ENCODE results near the gene RAB40B. TPM values are rescaled to one million over a fixed set of nuclear protein-coding genes. Genes with fewer than 3 reads are reported as not detected.

The RAB40B gene
- total RNA-seq, 1 donor from 2014 or later, result 29.2 TPM

- TF ChIP-seq POLR2A (IDR thresholded peaks at IDR 0.05) (no peak), POLR2AphosphoS5 (IDR thresholded peaks at IDR 0.05; ENCODE audit: insufficient read depth in 1 of 2, low read depth in 1 of 2) (no peak)
- H3K9me3 ChIP-seq, result peaks cover 6% of the 10 kb centered on the region
- no peak overlapping the region for H3K27ac ChIP-seq
- intact Hi-C loops (cut with DNase I), result no loop called here
- H3K4me1 ChIP-seq, result no peaks in the 10 kb centered on the region
- H3K36me3 ChIP-seq, result no peaks in the 10 kb centered on the region
- no peak for DNase-seq (ENCODE audit: extremely low spot score in 2 of 2)
- H3K27me3 ChIP-seq, result no peaks in the 10 kb centered on the region
- no peak overlapping the region for H3K4me3 ChIP-seq
These were observed 18.7 kb downstream of the RAB40B start for GRCh38 chr17:82679586-82680465.

- Histone ChIP-seq H3K27ac (no peak overlapping the region), H3K36me3 (no peaks in the 10 kb centered on the region), H3K9me3 (peaks cover 6% of the 10 kb centered on the region), H3K4me1 (no peaks in the 10 kb centered on the region), H3K27me3 (no peaks in the 10 kb centered on the region), H3K4me3 (no peak overlapping the region)
- intact Hi-C loops (cut with DNase I), result no loop called here
- no peak for DNase-seq (ENCODE audit: extremely low spot score in 2 of 2)
- TF ChIP-seq CTCF (IDR thresholded peaks at IDR 0.05), result no peak
- TF ChIP-seq POLR2A (IDR thresholded peaks at IDR 0.05), result no peak
- TF ChIP-seq POLR2AphosphoS5 (IDR thresholded peaks at IDR 0.05; ENCODE audit: insufficient read depth in 1 of 2, low read depth in 1 of 2), result no peak
These were observed 20.1 kb downstream of the RAB40B start for GRCh38 chr17:82678265-82678891.

GRCh38 chr17:82677353-82677925 is 21.1 kb downstream of the RAB40B start:
- intact Hi-C loops (cut with DNase I), result no loop called here
- H3K36me3 ChIP-seq, result no peaks in the 10 kb centered on the region
- H3K27me3 ChIP-seq, result no peaks in the 10 kb centered on the region
- peaks cover 6% of the 10 kb centered on the region for H3K9me3 ChIP-seq
- TF ChIP-seq CTCF (IDR thresholded peaks at IDR 0.05), result no peak
- H3K4me1 ChIP-seq, result no peaks in the 10 kb centered on the region
- no peak overlapping the region for H3K27ac ChIP-seq
- no peak for DNase-seq (ENCODE audit: extremely low spot score in 2 of 2)
- no peak overlapping the region for H3K4me3 ChIP-seq

GRCh38 chr17:82675476-82676245 is 22.8 kb downstream of the RAB40B start:
- Histone ChIP-seq H3K4me1 (no peaks in the 10 kb centered on the region), H3K9me3 (no peaks in the 10 kb centered on the region), H3K36me3 (no peaks in the 10 kb centered on the region), H3K4me3 (no peak overlapping the region), H3K27ac (no peak overlapping the region), H3K27me3 (no peaks in the 10 kb centered on the region)
- TF ChIP-seq CTCF (IDR thresholded peaks at IDR 0.05) (no peak), POLR2A (IDR thresholded peaks at IDR 0.05) (no peak), POLR2AphosphoS5 (IDR thresholded peaks at IDR 0.05; ENCODE audit: insufficient read depth in 1 of 2, low read depth in 1 of 2) (no peak)
- no peak for DNase-seq (ENCODE audit: extremely low spot score in 2 of 2)
- intact Hi-C loops (cut with DNase I), result no loop called here

Measured in vagina (tissue), 2 donors.